ACHN (cell line): Measurements from ENCODE around the gene ZBTB21.

Experiments
- DNase-seq: peaks from one replicate; pipeline ENCODE4 v3.0.0-alpha.2; 2015
- in situ Hi-C: cut with HindIII; loops from 2 replicates; pipeline ENCODE4 v1.10.0; 2017; ENCODE audit warnings: low sequenced_read_pairs, low pct_ligation_motif_present, low pct_unique_long_range_greater_than_20kb

The ZBTB21 gene

GRCh38 chr21:42009831-42010506, at the start of gene ZBTB21:
ZBTB21 (minus strand) TSS chr21:42010360; CDS start chr21:41994095, 16,265 bp downstream.
- DNase-seq, result peak; percentile 96
- in situ Hi-C loops, result no loop called here

- in situ Hi-C loops, result no loop called here
- no peak for DNase-seq
Measured at GRCh38 chr21:42059721-42060120, 49.6 kb upstream of the ZBTB21 start.

- DNase-seq, result no peak
- in situ Hi-C loops, result no loop called here
Measured at GRCh38 chr21:42059141-42059540, 49.0 kb upstream of the ZBTB21 start.

GRCh38 chr21:42058631-42059111, 48.5 kb upstream of the ZBTB21 start:
- DNase-seq, result no peak
- in situ Hi-C loops, result no loop called here

GRCh38 chr21:42057851-42058437, 47.8 kb upstream of the ZBTB21 start:
- in situ Hi-C loops, result no loop called here
- no peak for DNase-seq

GRCh38 chr21:42056996-42057689, 47.0 kb upstream of the ZBTB21 start:
- no peak for DNase-seq
- in situ Hi-C loops, result no loop called here

GRCh38 chr21:42056468-42056867, 46.3 kb upstream of the ZBTB21 start:
- in situ Hi-C loops, result no loop called here

GRCh38 chr21:42055425-42055824, 45.3 kb upstream of the ZBTB21 start:
- in situ Hi-C loops, result no loop called here
- no peak for DNase-seq

More at GRCh38 chr21:42056468-42056867, 46.3 kb upstream of the ZBTB21 start:
- DNase-seq, result no peak

GRCh38 chr21:42051788-42052187, 41.6 kb upstream of the ZBTB21 start:
- in situ Hi-C loops, result no loop called here

GRCh38 chr21:42049578-42050430, 39.6 kb upstream of the ZBTB21 start:
- DNase-seq, result no peak
- in situ Hi-C loops, result no loop called here

More at GRCh38 chr21:42051788-42052187, 41.6 kb upstream of the ZBTB21 start:
- no peak for DNase-seq

GRCh38 chr21:42048870-42049577, 38.9 kb upstream of the ZBTB21 start:
- DNase-seq, result no peak
- in situ Hi-C loops, result no loop called here

- in situ Hi-C loops, result no loop called here
- DNase-seq, result peak; percentile 64
Measured at GRCh38 chr21:42047821-42048613, 37.9 kb upstream of the ZBTB21 start.

GRCh38 chr21:42044871-42045495, 34.8 kb upstream of the ZBTB21 start:
- no peak for DNase-seq
- in situ Hi-C loops, result no loop called here

GRCh38 chr21:42043961-42044360, 33.8 kb upstream of the ZBTB21 start:
- no peak for DNase-seq
- in situ Hi-C loops, result no loop called here

- in situ Hi-C loops, result no loop called here
- no peak for DNase-seq
Measured at GRCh38 chr21:42043201-42043895, 33.2 kb upstream of the ZBTB21 start.

- DNase-seq, result no peak
- in situ Hi-C loops, result no loop called here
Measured at GRCh38 chr21:42042651-42043050, 32.5 kb upstream of the ZBTB21 start.
